ENCODE data around the gene PARD3B.

- TF ChIP-seq POLR2AphosphoS5 (IDR thresholded peaks at IDR 0.05; ENCODE audit: low read length) (no peak), GABPA (IDR thresholded peaks at IDR 0.05; ENCODE audit: low read depth) (no peak), NR2C2 (IDR thresholded peaks at IDR 0.05; ENCODE audit: borderline replicate concordance, control insufficient read depth, insufficient read length, low read depth) (no peak), E2F8 (IDR thresholded peaks at IDR 0.05; ENCODE audit: low read depth, partially characterized antibody) (no peak), ELK1 (IDR thresholded peaks at IDR 0.05; ENCODE audit: low read depth, low read length) (no peak), SREBF1 (IDR thresholded peaks at IDR 0.05; ENCODE audit: low read length) (no peak)
Observed at GRCh38 chr2:204695506-204695905, 150.2 kb downstream of the PARD3B start.
